ELF-1 (cell line): ENCODE data around the gene C6orf136.
A peak's percentile ranks its signal among the peaks of the same experiment; 100 is the strongest.

Experiments
- DNase-seq: peaks from one replicate; pipeline ENCODE4 v3.0.0-alpha.2; 2016; ENCODE audit warnings: low read depth, low spot score

Gene C6orf136

GRCh38 chr6:30686908-30687658 is 40.1 kb downstream of the C6orf136 start:
- peak; percentile 90 for DNase-seq

- DNase-seq, result no peak
Observed at GRCh38 chr6:30687659-30688431, 40.9 kb downstream of the C6orf136 start.

- no peak for DNase-seq
Observed at GRCh38 chr6:30688569-30688968, 41.6 kb downstream of the C6orf136 start.

- no peak for DNase-seq
Observed at GRCh38 chr6:30689022-30689865, 42.3 kb downstream of the C6orf136 start.

- DNase-seq, result no peak
Observed at GRCh38 chr6:30689985-30690384, 43.1 kb downstream of the C6orf136 start.

- DNase-seq, result peak; percentile 91
Observed at GRCh38 chr6:30690403-30691207, 43.7 kb downstream of the C6orf136 start, which contains the start of gene NRM. TSS of gene NRM (minus strand) at chr6:30690984. CDS start at chr6:30690974, 10 bp downstream.

- DNase-seq, result peak; percentile 64
Observed at GRCh38 chr6:30691208-30691847, 44.4 kb downstream of the C6orf136 start.

- DNase-seq, result no peak
Observed at GRCh38 chr6:30696432-30696831, 49.5 kb downstream of the C6orf136 start.

- peak; percentile 88 for DNase-seq
Observed at GRCh38 chr6:30700340-30700739, 53.4 kb downstream of the C6orf136 start.
